ENCODE measurements around the gene THUMPD3. TPM values are rescaled to one million over a fixed set of nuclear protein-coding genes. Genes with fewer than 3 reads are reported as not detected.

THUMPD3 gene
- total and polyA plus RNA-seq, 7 donors = 15.6 to 38.5 (median 30.9) TPM

DNA sequence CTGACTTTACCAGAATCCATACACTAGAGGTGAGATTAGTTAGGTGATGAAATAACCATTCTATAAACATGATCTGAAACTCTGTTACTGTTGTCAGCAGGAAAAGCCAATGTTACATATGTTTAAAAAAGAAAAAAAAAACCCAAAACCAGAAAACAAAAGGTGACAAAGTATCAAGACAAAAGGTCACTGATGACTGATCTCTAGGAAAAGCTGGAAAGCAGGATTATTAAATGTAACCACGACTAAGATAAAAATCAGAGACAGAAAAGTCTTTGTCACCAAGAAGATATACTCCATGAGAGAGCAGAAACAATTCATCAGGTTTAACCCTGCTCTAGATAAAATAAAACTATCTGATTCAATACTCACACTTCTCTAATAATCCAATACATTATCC, 29.2 kb downstream of the THUMPD3 start:
- Histone ChIP-seq H3K27me3 (no peaks in the 10 kb centered on the region), H3K4me3 (no peak overlapping the region), H3K36me3 (peaks cover 21 to 63% (median 37%) of the 10 kb centered on the region in 4 donors), H3K9me3 (no peaks in the 10 kb centered on the region), H3K27ac (peak overlapping the region in 2 of 4 donors; percentile 32 to 99), H3K4me1 (peaks cover 0 to 55% (median 50%) of the 10 kb centered on the region in 4 donors)
- DNase-seq = no peak
- WGBS, 2 donors = 23 to 44% methylated on average over 1 of the region's 1 CpG
- intact Hi-C loops (cut with DNase I) = no loop called here
- no peak for TF ChIP-seq EP300 (IDR thresholded peaks at IDR 0.05)
- no peak for TF ChIP-seq POLR2AphosphoS5 (IDR thresholded peaks at IDR 0.05)
- TF ChIP-seq, protein P1, sequence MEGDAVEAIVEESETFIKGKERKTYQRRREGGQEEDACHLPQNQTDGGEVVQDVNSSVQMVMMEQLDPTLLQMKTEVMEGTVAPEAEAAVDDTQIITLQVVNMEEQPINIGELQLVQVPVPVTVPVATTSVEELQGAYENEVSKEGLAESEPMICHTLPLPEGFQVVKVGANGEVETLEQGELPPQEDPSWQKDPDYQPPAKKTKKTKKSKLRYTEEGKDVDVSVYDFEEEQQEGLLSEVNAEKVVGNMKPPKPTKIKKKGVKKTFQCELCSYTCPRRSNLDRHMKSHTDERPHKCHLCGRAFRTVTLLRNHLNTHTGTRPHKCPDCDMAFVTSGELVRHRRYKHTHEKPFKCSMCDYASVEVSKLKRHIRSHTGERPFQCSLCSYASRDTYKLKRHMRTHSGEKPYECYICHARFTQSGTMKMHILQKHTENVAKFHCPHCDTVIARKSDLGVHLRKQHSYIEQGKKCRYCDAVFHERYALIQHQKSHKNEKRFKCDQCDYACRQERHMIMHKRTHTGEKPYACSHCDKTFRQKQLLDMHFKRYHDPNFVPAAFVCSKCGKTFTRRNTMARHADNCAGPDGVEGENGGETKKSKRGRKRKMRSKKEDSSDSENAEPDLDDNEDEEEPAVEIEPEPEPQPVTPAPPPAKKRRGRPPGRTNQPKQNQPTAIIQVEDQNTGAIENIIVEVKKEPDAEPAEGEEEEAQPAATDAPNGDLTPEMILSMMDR (IDR thresholded peaks at IDR 0.05) = no peak
- TF ChIP-seq POLR2A (IDR thresholded peaks at IDR 0.05) = no peak

DNA sequence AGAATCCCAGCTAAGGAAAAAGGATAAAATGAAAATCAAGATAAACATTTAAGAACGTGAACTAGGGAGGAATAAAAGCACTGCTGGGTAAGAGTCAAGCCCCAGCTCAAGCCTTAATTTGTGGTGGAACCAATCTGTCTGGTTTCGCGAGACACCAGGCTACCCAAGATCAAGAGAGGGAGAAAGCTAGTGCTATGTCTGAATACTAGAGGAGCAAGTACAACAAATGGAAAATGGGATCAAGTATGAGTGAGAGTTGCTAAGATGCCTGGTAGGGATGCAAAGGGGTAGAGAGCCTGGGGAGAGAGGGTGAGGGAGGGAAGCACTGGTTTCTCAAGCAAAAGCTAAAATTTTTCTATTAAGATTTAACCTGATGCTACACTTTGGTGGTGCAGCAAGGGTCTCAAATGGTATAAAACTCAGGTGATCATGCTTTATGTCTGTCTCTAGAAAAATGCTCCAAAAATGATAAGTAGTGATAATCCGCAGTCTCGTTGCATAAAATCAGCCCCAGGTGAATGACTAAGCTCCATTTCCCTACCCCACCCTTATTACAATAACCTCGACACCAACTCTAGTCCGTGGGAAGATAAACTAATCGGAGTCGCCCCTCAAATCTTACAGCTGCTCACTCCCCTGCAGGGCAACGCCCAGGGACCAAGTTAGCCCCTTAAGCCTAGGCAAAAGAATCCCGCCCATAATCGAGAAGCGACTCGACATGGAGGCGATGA, 32.9 kb downstream of the THUMPD3 start:
- peaks cover 0 to 72% (median 70%) of the 10 kb centered on the region in 4 donors for H3K4me1 ChIP-seq
- TF ChIP-seq EP300 (IDR thresholded peaks at IDR 0.05) (no peak), POLR2AphosphoS5 (IDR thresholded peaks at IDR 0.05) (no peak), POLR2A (IDR thresholded peaks at IDR 0.05) (no peak)
- TF ChIP-seq, protein P1 (IDR thresholded peaks at IDR 0.05) = no peak

DNA sequence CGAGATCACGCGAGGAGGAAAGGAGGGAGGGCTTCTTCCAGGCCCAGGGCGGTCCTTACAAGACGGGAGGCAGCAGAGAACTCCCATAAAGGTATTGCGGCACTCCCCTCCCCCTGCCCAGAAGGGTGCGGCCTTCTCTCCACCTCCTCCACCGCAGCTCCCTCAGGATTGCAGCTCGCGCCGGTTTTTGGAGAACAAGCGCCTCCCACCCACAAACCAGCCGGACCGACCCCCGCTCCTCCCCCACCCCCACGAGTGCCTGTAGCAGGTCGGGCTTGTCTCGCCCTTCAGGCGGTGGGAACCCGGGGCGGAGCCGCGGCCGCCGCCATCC, 33.4 kb downstream of the THUMPD3 start:
- Histone ChIP-seq H3K4me3 (peak overlapping the region; percentile 71 to 92 (median 86)), H3K27ac (peak overlapping the region; percentile 98 to 99 (median 99)), H3K4me1 (peaks cover 0 to 72% (median 70%) of the 10 kb centered on the region in 4 donors), H3K27me3 (no peaks in the 10 kb centered on the region), H3K36me3 (peaks cover 0 to 20% (median 1%) of the 10 kb centered on the region in 4 donors), H3K9me3 (no peaks in the 10 kb centered on the region)
- 0 to 1% methylated on average over 25 of the region's 25 CpGs for WGBS, 2 donors
- peak; percentile 53 to 77 (median 68) for TF ChIP-seq POLR2AphosphoS5 (IDR thresholded peaks at IDR 0.05)
- TF ChIP-seq POLR2A (IDR thresholded peaks at IDR 0.05) = peak in 1 of 2 donors; percentile 14
- TF ChIP-seq, protein P1 (IDR thresholded peaks at IDR 0.05) = no peak
- TF ChIP-seq EP300 (IDR thresholded peaks at IDR 0.05) = no peak
- DNase-seq = peak; percentile 97
- intact Hi-C loops (cut with DNase I) = loop anchor here (5.0 kb wide), 1 partner anchor 34 kb away; the partner anchor contains the start of gene THUMPD3

More for the DNA sequence above, 32.9 kb downstream of the THUMPD3 start:
- WGBS, 2 donors = 4 to 8% methylated on average over 15 of the region's 15 CpGs
- H3K27ac ChIP-seq = peak overlapping the region; percentile 98 to 99 (median 99)
- H3K27me3 ChIP-seq = no peaks in the 10 kb centered on the region
- H3K36me3 ChIP-seq = peaks cover 0 to 26% (median 7%) of the 10 kb centered on the region in 4 donors
- DNase-seq = no peak
- H3K9me3 ChIP-seq = no peaks in the 10 kb centered on the region
- H3K4me3 ChIP-seq = peak overlapping the region; percentile 71 to 92 (median 86)
- intact Hi-C loops (cut with DNase I) = loop anchor here (5.0 kb wide), 1 partner anchor 33 kb away; the partner anchor contains the start of gene THUMPD3

DNA sequence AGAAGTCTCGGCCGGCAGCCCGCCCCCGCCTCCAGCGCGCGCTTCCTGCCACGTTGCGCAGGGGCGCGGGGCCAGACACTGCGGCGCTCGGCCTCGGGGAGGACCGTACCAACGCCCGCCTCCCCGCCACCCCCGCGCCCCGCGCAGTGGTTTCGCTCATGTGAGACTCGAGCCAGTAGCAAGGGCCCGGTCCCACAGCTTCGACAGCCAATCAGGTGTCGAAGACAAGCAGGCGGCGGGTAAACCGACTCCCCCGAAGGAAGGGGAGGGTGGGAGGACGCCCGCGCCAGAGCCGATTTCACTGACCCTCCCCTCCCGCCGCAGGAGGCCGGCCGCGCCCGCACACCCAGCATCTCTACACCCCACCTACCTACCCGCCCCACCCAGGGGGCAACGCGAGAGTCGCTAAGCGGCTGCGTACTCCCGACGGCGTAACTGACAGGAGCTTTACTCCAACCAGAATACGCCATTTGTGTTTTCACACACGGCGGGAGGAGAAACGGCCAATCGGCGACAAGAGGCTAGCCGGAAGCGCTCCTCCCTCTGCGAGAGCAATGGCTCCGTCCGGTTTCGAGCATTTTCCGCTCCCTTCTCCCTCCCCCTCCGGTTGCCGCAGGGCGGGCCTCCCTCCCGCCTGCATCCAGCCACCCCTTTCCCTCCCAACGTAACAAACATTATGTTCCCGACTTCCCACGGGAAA, 33.9 kb downstream of the THUMPD3 start:
- H3K4me3 ChIP-seq = peak overlapping the region; percentile 71 to 92 (median 86)
- peaks cover 0 to 72% (median 70%) of the 10 kb centered on the region in 4 donors for H3K4me1 ChIP-seq
- H3K27ac ChIP-seq = peak overlapping the region; percentile 98 to 99 (median 99)
- H3K9me3 ChIP-seq = no peaks in the 10 kb centered on the region
- H3K36me3 ChIP-seq = peaks cover 0 to 16% (median 0%) of the 10 kb centered on the region in 4 donors
- DNase-seq = peak; percentile 99
- intact Hi-C loops (cut with DNase I) = loop anchor here (5.0 kb wide), 1 partner anchor 34 kb away; the partner anchor contains the start of gene THUMPD3
- TF ChIP-seq EP300 (IDR thresholded peaks at IDR 0.05) (peak in 1 of 4 donors; percentile 2), POLR2A (IDR thresholded peaks at IDR 0.05) (no peak), POLR2AphosphoS5 (IDR thresholded peaks at IDR 0.05) (peak in 2 of 4 donors; percentile 43 to 77)
- TF ChIP-seq, protein P1 (IDR thresholded peaks at IDR 0.05) = no peak
- H3K27me3 ChIP-seq = no peaks in the 10 kb centered on the region
- WGBS, 2 donors = 0% methylated on average over 71 of the region's 71 CpGs
